ENCODE data around the gene AGO3. TPM values are rescaled to one million over a fixed set of nuclear protein-coding genes. Genes with fewer than 3 reads are reported as not detected.

The AGO3 gene
- total and polyA plus RNA-seq, 2 donors = 4.1 to 16.5 TPM

- H3K36me3 ChIP-seq (ENCODE audit: control insufficient read depth in 2 of 2, insufficient read depth in 2 of 2, low read length in 1 of 2) = peaks cover 6 to 8% of the 10 kb centered on the region in 2 donors
- no peak overlapping the region for H3K27ac ChIP-seq (ENCODE audit: low read depth in 1 of 2, low read length in 1 of 2)
- no peak overlapping the region for H3K4me3 ChIP-seq (ENCODE audit: low read length in 2 of 2)
- H3K9me3 ChIP-seq (ENCODE audit: control insufficient read depth in 2 of 2, insufficient read depth in 1 of 2, low read length in 1 of 2) = no peaks in the 10 kb centered on the region
- no peak for DNase-seq (ENCODE audit: low read depth in 6 of 9, low spot score in 9 of 9)
- WGBS = 94% methylated on average over 12 of the region's 12 CpGs
- peaks cover 13% of the 10 kb centered on the region in 2 donors for H3K4me1 ChIP-seq (ENCODE audit: control insufficient read depth in 2 of 2, insufficient read depth in 2 of 2, low read length in 2 of 2)
- H3K27me3 ChIP-seq (ENCODE audit: control insufficient read depth in 2 of 2, insufficient read depth in 1 of 2, low read length in 1 of 2) = peaks cover 8 to 35% of the 10 kb centered on the region in 2 donors
These were observed 155.8 kb downstream of the AGO3 start for GRCh38 chr1:36086529-36087232.

DNA sequence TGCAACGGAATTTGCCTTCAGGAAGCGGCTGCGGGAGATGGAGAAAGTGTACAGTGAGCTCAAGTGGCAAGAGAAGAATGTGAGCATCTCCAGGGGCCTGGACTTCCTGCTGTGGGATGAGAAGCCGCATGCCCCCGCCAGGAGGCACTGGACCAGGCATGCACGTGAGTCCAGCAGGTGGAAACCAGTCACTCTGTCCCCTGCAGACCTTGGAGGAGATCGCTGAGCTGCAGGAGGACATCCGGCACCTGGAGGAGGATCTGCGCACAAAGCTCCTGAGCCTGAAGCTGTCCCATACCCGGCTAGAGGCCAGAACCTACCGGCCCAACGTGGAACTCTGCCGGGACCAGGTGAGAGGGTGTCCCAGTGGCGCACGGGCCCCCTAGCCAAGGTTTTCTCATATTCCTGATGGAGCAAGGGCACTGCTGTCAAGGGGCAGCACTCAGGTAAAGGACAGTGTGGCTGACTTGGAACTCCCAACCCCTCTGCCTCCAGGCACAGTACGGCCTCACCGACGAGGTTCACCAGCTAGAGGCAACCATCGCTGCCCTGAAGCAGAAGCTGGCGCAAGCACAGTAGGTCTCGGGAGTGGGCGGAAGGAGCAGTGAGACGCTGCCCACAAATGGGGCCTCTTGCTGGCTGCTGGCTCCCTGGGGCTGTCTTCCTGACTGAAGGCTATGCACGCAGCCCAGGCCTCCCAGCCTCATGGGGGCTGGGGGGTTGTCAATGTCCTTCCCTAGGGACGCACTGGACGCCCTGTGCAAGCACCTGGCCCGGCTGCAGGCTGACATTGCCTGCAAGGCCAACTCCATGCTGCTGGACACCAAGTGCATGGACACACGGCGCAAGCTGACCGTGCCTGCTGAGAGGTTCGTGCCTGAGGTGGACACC lies 156.6 kb downstream of the AGO3 start:
- DNase-seq (ENCODE audit: low read depth in 6 of 9, low spot score in 9 of 9) = no peak

GRCh38 chr1:36088265-36088576 lies 157.3 kb downstream of the AGO3 start:
- peak overlapping the region; percentile 69 to 93 for H3K4me3 ChIP-seq (ENCODE audit: low read length in 2 of 2)
- H3K27me3 ChIP-seq (ENCODE audit: control insufficient read depth in 2 of 2, insufficient read depth in 1 of 2, low read length in 1 of 2) = peaks cover 8 to 27% of the 10 kb centered on the region in 2 donors
- H3K27ac ChIP-seq (ENCODE audit: low read depth in 1 of 2, low read length in 1 of 2) = peak overlapping the region in 1 of 2 donors; percentile 32
- H3K4me1 ChIP-seq (ENCODE audit: control insufficient read depth in 2 of 2, insufficient read depth in 2 of 2, low read length in 2 of 2) = peaks cover 13% of the 10 kb centered on the region in 2 donors
- WGBS = 35% methylated on average over 8 of the region's 8 CpGs
- H3K9me3 ChIP-seq (ENCODE audit: control insufficient read depth in 2 of 2, insufficient read depth in 1 of 2, low read length in 1 of 2) = no peaks in the 10 kb centered on the region
- peaks cover 22 to 23% of the 10 kb centered on the region in 2 donors for H3K36me3 ChIP-seq (ENCODE audit: control insufficient read depth in 2 of 2, insufficient read depth in 2 of 2, low read length in 1 of 2)
- DNase-seq (ENCODE audit: low read depth in 6 of 9, low spot score in 9 of 9) = no peak

More for the DNA sequence above, 156.6 kb downstream of the AGO3 start:
- no peaks in the 10 kb centered on the region for H3K9me3 ChIP-seq (ENCODE audit: control insufficient read depth in 2 of 2, insufficient read depth in 1 of 2, low read length in 1 of 2)
- H3K27ac ChIP-seq (ENCODE audit: low read depth in 1 of 2, low read length in 1 of 2) = no peak overlapping the region
- H3K36me3 ChIP-seq (ENCODE audit: control insufficient read depth in 2 of 2, insufficient read depth in 2 of 2, low read length in 1 of 2) = peaks cover 14 to 15% of the 10 kb centered on the region in 2 donors
- WGBS = 97% methylated on average over 31 of the region's 31 CpGs
- peaks cover 13% of the 10 kb centered on the region in 2 donors for H3K4me1 ChIP-seq (ENCODE audit: control insufficient read depth in 2 of 2, insufficient read depth in 2 of 2, low read length in 2 of 2)
- no peak overlapping the region for H3K4me3 ChIP-seq (ENCODE audit: low read length in 2 of 2)
- H3K27me3 ChIP-seq (ENCODE audit: control insufficient read depth in 2 of 2, insufficient read depth in 1 of 2, low read length in 1 of 2) = peaks cover 8 to 33% of the 10 kb centered on the region in 2 donors

DNA sequence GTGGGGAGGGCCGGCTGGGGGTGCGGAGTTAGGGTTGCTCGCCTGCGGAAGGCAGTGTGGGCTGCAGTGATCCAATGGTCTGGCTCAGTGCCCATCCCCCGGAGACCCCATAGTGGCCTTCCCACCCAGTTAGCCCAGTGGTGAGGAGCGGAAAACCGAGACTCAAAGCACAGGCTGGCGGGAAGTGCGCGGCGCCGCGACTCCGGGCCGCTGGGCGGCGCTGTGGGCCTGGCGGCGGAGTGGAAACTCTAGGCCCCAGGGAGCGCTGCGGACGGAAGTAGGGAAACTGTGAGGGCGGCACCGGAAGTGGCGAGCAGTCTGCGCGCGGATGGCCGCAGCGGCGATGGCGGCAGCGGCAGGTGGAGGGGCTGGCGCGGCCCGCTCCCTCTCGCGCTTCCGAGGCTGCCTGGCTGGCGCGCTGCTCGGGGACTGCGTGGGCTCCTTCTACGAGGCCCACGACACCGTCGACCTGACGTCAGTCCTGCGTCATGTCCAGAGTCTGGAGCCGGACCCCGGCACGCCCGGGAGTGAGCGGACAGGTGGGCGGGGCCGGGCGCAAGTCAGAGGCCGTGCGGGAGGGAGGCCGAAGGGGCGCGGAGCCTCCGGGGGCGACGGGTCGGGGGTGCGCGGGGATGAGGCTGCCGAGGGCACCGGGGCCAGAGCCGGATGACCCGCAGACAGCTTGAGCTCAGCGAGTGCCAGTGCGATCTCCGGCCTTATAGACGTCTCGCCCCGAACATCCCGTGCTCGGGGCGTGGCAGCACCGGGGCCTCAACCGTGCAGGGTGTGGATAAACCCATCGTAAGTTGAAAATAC lies 157.9 kb downstream of the AGO3 start, which contains the start of gene ADPRS:
TSS of gene ADPRS (plus strand) at position 316 of the 816 bp plus-strand sequence. CDS start at position 329, 13 bp downstream.
- WGBS = under 1% methylated on average over 84 of the region's 84 CpGs
- DNase-seq (ENCODE audit: low read depth in 6 of 9, low spot score in 9 of 9) = peak; percentile 72 to 93 (median 83)
- H3K4me1 ChIP-seq (ENCODE audit: control insufficient read depth in 2 of 2, insufficient read depth in 2 of 2, low read length in 2 of 2) = peaks cover 11 to 15% of the 10 kb centered on the region in 2 donors
- peaks cover 6 to 22% of the 10 kb centered on the region in 2 donors for H3K27me3 ChIP-seq (ENCODE audit: control insufficient read depth in 2 of 2, insufficient read depth in 1 of 2, low read length in 1 of 2)
- peaks cover 27 to 29% of the 10 kb centered on the region in 2 donors for H3K36me3 ChIP-seq (ENCODE audit: control insufficient read depth in 2 of 2, insufficient read depth in 2 of 2, low read length in 1 of 2)
- H3K9me3 ChIP-seq (ENCODE audit: control insufficient read depth in 2 of 2, insufficient read depth in 1 of 2, low read length in 1 of 2) = no peaks in the 10 kb centered on the region
- peak within 1 kb of the TSS; percentile 69 to 93 for H3K4me3 ChIP-seq (ENCODE audit: low read length in 2 of 2)
- H3K27ac ChIP-seq (ENCODE audit: low read depth in 1 of 2, low read length in 1 of 2) = peak within 1 kb of the TSS; percentile 49 to 86

DNA sequence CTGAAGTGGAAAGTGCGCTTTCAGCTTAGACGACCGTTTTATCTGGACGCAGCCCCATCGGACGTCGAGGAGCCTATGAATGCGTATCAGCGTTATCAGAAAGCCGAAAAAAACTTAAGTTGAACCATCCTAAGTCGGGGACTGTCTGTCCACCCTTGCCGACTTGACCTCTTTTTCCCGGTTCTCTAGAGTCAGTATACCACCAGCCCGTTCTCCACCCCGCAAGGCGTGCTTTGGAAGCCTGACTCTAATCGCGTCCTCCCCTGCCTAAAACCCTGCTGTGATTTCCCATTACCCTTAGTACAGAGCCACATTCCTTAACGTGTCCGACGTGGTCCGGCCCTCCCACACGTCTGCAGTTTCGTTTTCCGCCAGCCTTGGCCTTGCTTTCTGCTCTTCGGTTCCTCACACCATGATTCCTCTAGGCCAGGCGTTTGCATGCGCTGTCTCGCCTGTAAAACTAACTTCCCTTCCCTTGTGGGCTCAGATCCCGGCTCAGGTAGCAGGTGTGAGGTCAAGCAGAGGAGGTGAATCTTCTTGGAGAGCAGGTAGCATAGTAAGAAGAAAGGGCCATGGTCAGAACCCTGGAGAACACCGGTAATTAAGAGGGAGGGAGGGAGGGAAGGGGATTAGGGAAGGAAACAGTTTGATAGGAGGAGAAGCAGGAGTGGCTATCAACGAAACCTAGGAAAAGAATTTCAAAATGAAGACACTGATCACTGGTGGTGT lies 158.7 kb downstream of the AGO3 start:
- Histone ChIP-seq H3K36me3 (ENCODE audit: control insufficient read depth in 2 of 2, insufficient read depth in 2 of 2, low read length in 1 of 2) (peaks cover 35 to 36% of the 10 kb centered on the region in 2 donors), H3K9me3 (ENCODE audit: control insufficient read depth in 2 of 2, insufficient read depth in 1 of 2, low read length in 1 of 2) (no peaks in the 10 kb centered on the region), H3K4me3 (ENCODE audit: low read length in 2 of 2) (peak overlapping the region; percentile 69 to 93), H3K4me1 (ENCODE audit: control insufficient read depth in 2 of 2, insufficient read depth in 2 of 2, low read length in 2 of 2) (peaks cover 11 to 18% of the 10 kb centered on the region in 2 donors), H3K27ac (ENCODE audit: low read depth in 1 of 2, low read length in 1 of 2) (peak overlapping the region; percentile 49 to 86), H3K27me3 (ENCODE audit: control insufficient read depth in 2 of 2, insufficient read depth in 1 of 2, low read length in 1 of 2) (peaks cover 3 to 14% of the 10 kb centered on the region in 2 donors)
- peak in 1 of 9 donors; percentile 26 for DNase-seq (ENCODE audit: low read depth in 6 of 9, low spot score in 9 of 9)
- 9% methylated on average over 32 of the region's 32 CpGs for WGBS

DNA sequence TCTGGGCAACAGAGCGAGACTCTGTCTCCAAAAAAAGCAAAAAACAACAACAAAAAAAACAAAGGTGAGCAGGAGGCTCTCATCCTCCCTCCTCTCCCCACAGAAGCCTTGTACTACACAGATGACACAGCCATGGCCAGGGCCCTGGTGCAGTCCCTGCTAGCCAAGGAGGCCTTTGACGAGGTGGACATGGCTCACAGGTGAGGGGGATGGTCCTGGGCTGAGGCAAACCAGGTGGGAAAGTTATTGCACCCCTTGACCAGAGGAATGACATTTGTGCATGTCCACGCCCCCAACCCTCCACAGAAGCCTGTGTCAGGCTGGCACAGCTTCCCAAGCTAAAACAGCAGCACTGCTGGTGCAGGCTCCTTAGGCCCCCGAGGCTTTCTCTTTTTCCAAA lies 160.2 kb downstream of the AGO3 start:
- Histone ChIP-seq H3K4me1 (ENCODE audit: control insufficient read depth in 2 of 2, insufficient read depth in 2 of 2, low read length in 2 of 2) (peaks cover 11 to 18% of the 10 kb centered on the region in 2 donors), H3K27me3 (ENCODE audit: control insufficient read depth in 2 of 2, insufficient read depth in 1 of 2, low read length in 1 of 2) (peaks cover 0 to under 1% of the 10 kb centered on the region in 2 donors), H3K9me3 (ENCODE audit: control insufficient read depth in 2 of 2, insufficient read depth in 1 of 2, low read length in 1 of 2) (no peaks in the 10 kb centered on the region), H3K27ac (ENCODE audit: low read depth in 1 of 2, low read length in 1 of 2) (no peak overlapping the region), H3K4me3 (ENCODE audit: low read length in 2 of 2) (no peak overlapping the region), H3K36me3 (ENCODE audit: control insufficient read depth in 2 of 2, insufficient read depth in 2 of 2, low read length in 1 of 2) (peaks cover 45 to 47% of the 10 kb centered on the region in 2 donors)
- WGBS = 99% methylated on average over 4 of the region's 4 CpGs
- no peak for DNase-seq (ENCODE audit: low read depth in 6 of 9, low spot score in 9 of 9)

- WGBS = 97% methylated on average over 13 of the region's 13 CpGs
- Histone ChIP-seq H3K4me3 (ENCODE audit: low read length in 2 of 2) (no peak overlapping the region), H3K36me3 (ENCODE audit: control insufficient read depth in 2 of 2, insufficient read depth in 2 of 2, low read length in 1 of 2) (peaks cover 48 to 51% of the 10 kb centered on the region in 2 donors), H3K27ac (ENCODE audit: low read depth in 1 of 2, low read length in 1 of 2) (no peak overlapping the region), H3K9me3 (ENCODE audit: control insufficient read depth in 2 of 2, insufficient read depth in 1 of 2, low read length in 1 of 2) (no peaks in the 10 kb centered on the region), H3K27me3 (ENCODE audit: control insufficient read depth in 2 of 2, insufficient read depth in 1 of 2, low read length in 1 of 2) (no peaks in the 10 kb centered on the region), H3K4me1 (ENCODE audit: control insufficient read depth in 2 of 2, insufficient read depth in 2 of 2, low read length in 2 of 2) (peaks cover 11 to 18% of the 10 kb centered on the region in 2 donors)
- DNase-seq (ENCODE audit: low read depth in 6 of 9, low spot score in 9 of 9) = no peak
These were observed 160.8 kb downstream of the AGO3 start for GRCh38 chr1:36091698-36092097.

GRCh38 chr1:36092166-36092797 lies 161.4 kb downstream of the AGO3 start:
- no peak for DNase-seq (ENCODE audit: low read depth in 6 of 9, low spot score in 9 of 9)
- WGBS = 99% methylated on average over 17 of the region's 17 CpGs

More at GRCh38 chr1:36092166-36092797, 161.4 kb downstream of the AGO3 start:
- H3K4me1 ChIP-seq (ENCODE audit: control insufficient read depth in 2 of 2, insufficient read depth in 2 of 2, low read length in 2 of 2) = peaks cover 11 to 18% of the 10 kb centered on the region in 2 donors
- H3K36me3 ChIP-seq (ENCODE audit: control insufficient read depth in 2 of 2, insufficient read depth in 2 of 2, low read length in 1 of 2) = peaks cover 48 to 51% of the 10 kb centered on the region in 2 donors
- no peak overlapping the region for H3K27ac ChIP-seq (ENCODE audit: low read depth in 1 of 2, low read length in 1 of 2)
- H3K27me3 ChIP-seq (ENCODE audit: control insufficient read depth in 2 of 2, insufficient read depth in 1 of 2, low read length in 1 of 2) = no peaks in the 10 kb centered on the region
- H3K4me3 ChIP-seq (ENCODE audit: low read length in 2 of 2) = no peak overlapping the region
- H3K9me3 ChIP-seq (ENCODE audit: control insufficient read depth in 2 of 2, insufficient read depth in 1 of 2, low read length in 1 of 2) = no peaks in the 10 kb centered on the region
